ENCODE measurements around the gene MYCBP2. TPM values are rescaled to one million over a fixed set of nuclear protein-coding genes. Genes with fewer than 3 reads are reported as not detected.

MYCBP2 gene
- polyA plus RNA-seq, 1 of the 3 experiments (the other 2 are of a cell fraction): 18.5 TPM

DNA sequence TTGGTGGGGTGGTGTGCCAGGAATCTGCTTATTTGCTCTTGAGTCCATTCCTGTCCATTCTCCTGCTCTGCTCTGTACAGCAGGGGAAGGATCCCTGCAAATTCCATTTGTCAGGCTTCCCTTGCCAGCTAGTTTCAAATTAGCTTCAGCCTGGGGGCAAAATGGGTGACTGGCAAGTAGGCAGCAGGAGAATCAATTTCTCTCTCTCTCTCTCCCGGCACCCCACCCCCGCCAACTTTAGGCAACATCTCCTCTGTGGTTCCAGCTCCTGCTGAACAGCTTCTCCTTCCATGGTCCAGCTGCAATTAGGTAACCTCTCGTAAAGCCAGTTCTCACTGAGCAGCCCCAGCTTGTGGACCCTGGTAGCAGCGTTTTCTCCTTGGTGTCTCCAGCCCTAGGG, 6.7 kb upstream of the MYCBP2 start:
- H3K4me2 ChIP-seq: no peak overlapping the region
- H3K36me3 ChIP-seq (replicated peaks in 1 of 2; ENCODE audit: control insufficient read depth in 1 of 2, insufficient read depth in 2 of 2, low read length in 1 of 2): no peaks in the 10 kb centered on the region
- CTCF ChIA-PET: interaction anchor here (1.0 to 1.6 kb wide), 2 partner anchors 85 to 145 kb away, joined by 3 to 5 read pairs; no protein-coding TSS in a partner anchor
- H4K20me1 ChIP-seq (ENCODE audit: insufficient read depth): no peaks in the 10 kb centered on the region
- H3K27ac ChIP-seq (ENCODE audit: low read depth in 2 of 2, low read length in 1 of 2): no peak overlapping the region; a peak in 1 of 4 replicates
- TF ChIP-seq NRF1 (IDR thresholded peaks at IDR 0.05; ENCODE audit: low read depth, low read length) (no peak), RFX5 (IDR thresholded peaks at IDR 0.05; ENCODE audit: low read length) (no peak), RCOR1 (IDR thresholded peaks at IDR 0.05; ENCODE audit: low read length) (no peak), GATA2 (CRISPR knock-in tag; IDR thresholded peaks at IDR 0.05) (no peak), FOSL2 (IDR thresholded peaks at IDR 0.05; ENCODE audit: borderline replicate concordance, low read depth) (no peak), GABPA (IDR thresholded peaks at IDR 0.05; ENCODE audit: low read depth) (no peak), FOXM1 (IDR thresholded peaks at IDR 0.05; ENCODE audit: low read depth) (no peak), CHD2 (IDR thresholded peaks at IDR 0.05; ENCODE audit: low read length, partially characterized antibody) (no peak), TEAD4 (IDR thresholded peaks at IDR 0.05; ENCODE audit: borderline replicate concordance, insufficient read depth) (no peak), EP300 (IDR thresholded peaks at IDR 0.05; ENCODE audit: borderline replicate concordance in 1 of 2, low read depth in 1 of 2, low read length in 1 of 2) (no peak)
- TF ChIP-seq, protein P1, sequence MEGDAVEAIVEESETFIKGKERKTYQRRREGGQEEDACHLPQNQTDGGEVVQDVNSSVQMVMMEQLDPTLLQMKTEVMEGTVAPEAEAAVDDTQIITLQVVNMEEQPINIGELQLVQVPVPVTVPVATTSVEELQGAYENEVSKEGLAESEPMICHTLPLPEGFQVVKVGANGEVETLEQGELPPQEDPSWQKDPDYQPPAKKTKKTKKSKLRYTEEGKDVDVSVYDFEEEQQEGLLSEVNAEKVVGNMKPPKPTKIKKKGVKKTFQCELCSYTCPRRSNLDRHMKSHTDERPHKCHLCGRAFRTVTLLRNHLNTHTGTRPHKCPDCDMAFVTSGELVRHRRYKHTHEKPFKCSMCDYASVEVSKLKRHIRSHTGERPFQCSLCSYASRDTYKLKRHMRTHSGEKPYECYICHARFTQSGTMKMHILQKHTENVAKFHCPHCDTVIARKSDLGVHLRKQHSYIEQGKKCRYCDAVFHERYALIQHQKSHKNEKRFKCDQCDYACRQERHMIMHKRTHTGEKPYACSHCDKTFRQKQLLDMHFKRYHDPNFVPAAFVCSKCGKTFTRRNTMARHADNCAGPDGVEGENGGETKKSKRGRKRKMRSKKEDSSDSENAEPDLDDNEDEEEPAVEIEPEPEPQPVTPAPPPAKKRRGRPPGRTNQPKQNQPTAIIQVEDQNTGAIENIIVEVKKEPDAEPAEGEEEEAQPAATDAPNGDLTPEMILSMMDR (IDR thresholded peaks at IDR 0.05): no peak
- TF ChIP-seq, protein P2, sequence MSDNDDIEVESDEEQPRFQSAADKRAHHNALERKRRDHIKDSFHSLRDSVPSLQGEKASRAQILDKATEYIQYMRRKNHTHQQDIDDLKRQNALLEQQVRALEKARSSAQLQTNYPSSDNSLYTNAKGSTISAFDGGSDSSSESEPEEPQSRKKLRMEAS (IDR thresholded peaks at IDR 0.05; ENCODE audit: low read depth): no peak
- peaks cover 3 to 12% of the 10 kb centered on the region in 2 experiments; a peak in 3 of 4 replicates for H3K4me1 ChIP-seq (ENCODE audit: control insufficient read depth in 1 of 2, insufficient read depth in 2 of 2, low read depth in 1 of 2, low read length in 1 of 2)
- no peaks in the 10 kb centered on the region for H3K9me3 ChIP-seq
- no peaks in the 10 kb centered on the region for H3K79me2 ChIP-seq (ENCODE audit: insufficient read depth)
- DNase-seq: peak; percentile 42
- no peak overlapping the region for H2AFZ ChIP-seq (ENCODE audit: low read depth)
- no peak overlapping the region for H3K9ac ChIP-seq
- peaks cover 6% of the 10 kb centered on the region for H3F3A ChIP-seq (replicated peaks; ENCODE audit: insufficient read depth)
- H3K4me3 ChIP-seq (ENCODE audit: low read depth in 2 of 2, low read length in 1 of 2): no peak overlapping the region
- H3K9me2 ChIP-seq: no peaks in the 10 kb centered on the region
- 33% methylated on average over 4 of the region's 4 CpGs for WGBS (ENCODE audit: low lambda C conversion rate)
- 0 out of 2 replicates have a peak, but pooled peaks cover 8% of the 10 kb centered on the region for H3K27me3 ChIP-seq (ENCODE audit: insufficient read depth)
- POLR2A ChIA-PET: no interaction called here

DNA sequence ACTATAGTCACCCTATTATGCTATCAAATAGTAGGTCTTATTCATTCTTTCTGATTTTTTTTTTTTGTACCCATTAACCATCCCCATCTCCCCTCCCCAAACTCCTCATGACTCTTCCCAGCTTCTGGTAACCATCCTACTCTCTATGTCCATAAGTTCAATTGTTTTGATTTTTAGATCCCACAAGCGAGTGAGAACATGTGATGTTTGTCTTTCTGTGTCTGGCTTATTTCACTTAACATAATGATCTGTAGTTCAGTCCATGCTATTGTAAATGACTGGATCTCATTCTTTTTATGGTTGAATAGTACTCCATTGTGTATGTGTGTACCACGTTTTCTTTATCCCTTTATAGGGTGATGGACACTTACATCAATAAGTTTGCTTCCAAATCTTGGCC, 4.5 kb upstream of the MYCBP2 start:
- Histone ChIP-seq H3K4me1 (ENCODE audit: control insufficient read depth in 1 of 2, insufficient read depth in 2 of 2, low read depth in 1 of 2, low read length in 1 of 2) (peaks cover 6 to 17% of the 10 kb centered on the region in 2 experiments; a peak in 3 of 4 replicates), H3K27ac (ENCODE audit: low read depth in 2 of 2, low read length in 1 of 2) (no peak overlapping the region), H3K4me3 (ENCODE audit: low read depth in 2 of 2, low read length in 1 of 2) (no peak overlapping the region), H3K79me2 (ENCODE audit: insufficient read depth) (peaks cover under 1% of the 10 kb centered on the region; the same call in 1 of the 2 replicates), H3K36me3 (replicated peaks in 1 of 2; ENCODE audit: control insufficient read depth in 1 of 2, insufficient read depth in 2 of 2, low read length in 1 of 2) (no peaks in the 10 kb centered on the region), H3K4me2 (no peak overlapping the region), H3K9me2 (no peaks in the 10 kb centered on the region), H4K20me1 (ENCODE audit: insufficient read depth) (no peaks in the 10 kb centered on the region), H3K27me3 (ENCODE audit: insufficient read depth) (no peaks in the 10 kb centered on the region), H2AFZ (ENCODE audit: low read depth) (no peak overlapping the region; the same call in 1 of the 2 replicates), H3K9ac (no peak overlapping the region), H3K9me3 (no peaks in the 10 kb centered on the region), H3F3A (replicated peaks; ENCODE audit: insufficient read depth) (peaks cover 6% of the 10 kb centered on the region)
- 80% methylated on average over 2 of the region's 2 CpGs for WGBS (ENCODE audit: low lambda C conversion rate)
- no peak for DNase-seq
- POLR2A ChIA-PET: interaction anchor here (0.6 kb wide), 1 partner anchor 281 kb away, joined by 3 read pairs; no protein-coding TSS in a partner anchor
- CTCF ChIA-PET: interaction anchor here (1.0 kb wide), 1 partner anchor 147 kb away, joined by 5 read pairs; no protein-coding TSS in a partner anchor
- TF ChIP-seq TCF12 (IDR thresholded peaks at IDR 0.05): no peak
- TF ChIP-seq FOSL2 (IDR thresholded peaks at IDR 0.05; ENCODE audit: borderline replicate concordance, low read depth): no peak
- TF ChIP-seq EZH2phosphoT487 (IDR thresholded peaks at IDR 0.05; ENCODE audit: borderline replicate concordance, low read depth): no peak
- TF ChIP-seq JUND (IDR thresholded peaks at IDR 0.05): no peak
- TF ChIP-seq GATA2 (CRISPR knock-in tag; IDR thresholded peaks at IDR 0.05): no peak
- TF ChIP-seq, protein P2 (IDR thresholded peaks at IDR 0.05; ENCODE audit: low read depth): no peak
- TF ChIP-seq, protein P3, sequence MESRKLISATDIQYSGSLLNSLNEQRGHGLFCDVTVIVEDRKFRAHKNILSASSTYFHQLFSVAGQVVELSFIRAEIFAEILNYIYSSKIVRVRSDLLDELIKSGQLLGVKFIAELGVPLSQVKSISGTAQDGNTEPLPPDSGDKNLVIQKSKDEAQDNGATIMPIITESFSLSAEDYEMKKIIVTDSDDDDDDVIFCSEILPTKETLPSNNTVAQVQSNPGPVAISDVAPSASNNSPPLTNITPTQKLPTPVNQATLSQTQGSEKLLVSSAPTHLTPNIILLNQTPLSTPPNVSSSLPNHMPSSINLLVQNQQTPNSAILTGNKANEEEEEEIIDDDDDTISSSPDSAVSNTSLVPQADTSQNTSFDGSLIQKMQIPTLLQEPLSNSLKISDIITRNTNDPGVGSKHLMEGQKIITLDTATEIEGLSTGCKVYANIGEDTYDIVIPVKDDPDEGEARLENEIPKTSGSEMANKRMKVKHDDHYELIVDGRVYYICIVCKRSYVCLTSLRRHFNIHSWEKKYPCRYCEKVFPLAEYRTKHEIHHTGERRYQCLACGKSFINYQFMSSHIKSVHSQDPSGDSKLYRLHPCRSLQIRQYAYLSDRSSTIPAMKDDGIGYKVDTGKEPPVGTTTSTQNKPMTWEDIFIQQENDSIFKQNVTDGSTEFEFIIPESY (IDR thresholded peaks at IDR 0.05; ENCODE audit: borderline replicate concordance, low read depth): no peak
- no peak for TF ChIP-seq SIN3A (IDR thresholded peaks at IDR 0.05; ENCODE audit: borderline replicate concordance, low read depth, low read length)
- TF ChIP-seq FOXM1 (IDR thresholded peaks at IDR 0.05; ENCODE audit: low read depth): no peak
- no peak for TF ChIP-seq RAD21 (IDR thresholded peaks at IDR 0.05; ENCODE audit: low read length)
- TF ChIP-seq GABPA (IDR thresholded peaks at IDR 0.05; ENCODE audit: low read depth): no peak
- TF ChIP-seq MEF2A (IDR thresholded peaks at IDR 0.05; ENCODE audit: borderline replicate concordance, low read depth): no peak
- no peak for TF ChIP-seq MXI1 (IDR thresholded peaks at IDR 0.05; ENCODE audit: low read depth, low read length)
- no peak for TF ChIP-seq NRF1 (IDR thresholded peaks at IDR 0.05; ENCODE audit: low read depth, low read length)
- TF ChIP-seq YY1 (IDR thresholded peaks at IDR 0.05; ENCODE audit: low read depth): no peak
- TF ChIP-seq, protein P4, sequence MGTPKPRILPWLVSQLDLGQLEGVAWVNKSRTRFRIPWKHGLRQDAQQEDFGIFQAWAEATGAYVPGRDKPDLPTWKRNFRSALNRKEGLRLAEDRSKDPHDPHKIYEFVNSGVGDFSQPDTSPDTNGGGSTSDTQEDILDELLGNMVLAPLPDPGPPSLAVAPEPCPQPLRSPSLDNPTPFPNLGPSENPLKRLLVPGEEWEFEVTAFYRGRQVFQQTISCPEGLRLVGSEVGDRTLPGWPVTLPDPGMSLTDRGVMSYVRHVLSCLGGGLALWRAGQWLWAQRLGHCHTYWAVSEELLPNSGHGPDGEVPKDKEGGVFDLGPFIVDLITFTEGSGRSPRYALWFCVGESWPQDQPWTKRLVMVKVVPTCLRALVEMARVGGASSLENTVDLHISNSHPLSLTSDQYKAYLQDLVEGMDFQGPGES (IDR thresholded peaks at IDR 0.05; ENCODE audit: low read depth, low read length): no peak
- no peak for TF ChIP-seq ELF1 (IDR thresholded peaks at IDR 0.05)
